ENCODE results near the gene DLGAP1. TPM values are rescaled to one million over a fixed set of nuclear protein-coding genes. Genes with fewer than 3 reads are reported as not detected.

Gene DLGAP1
- total and polyA plus RNA-seq, 2 donors (not counting 1 experiment from before 2014, with no cell fraction given): 0.07 to 0.61 TPM

GRCh38 chr18:3935305-3935704, 519.8 kb downstream of the DLGAP1 start:
- Mint-ChIP-seq H3K27me3 (no peaks in the 10 kb centered on the region), H3K27ac (no peak overlapping the region), H3K4me3 (no peak overlapping the region), H3K9me3 (ENCODE audit: insufficient read depth) (no peaks in the 10 kb centered on the region), H3K4me1 (no peaks in the 10 kb centered on the region)
- POLR2A ChIA-PET: no interaction called here
- no peak overlapping the region for H3K4me3 ChIP-seq (ENCODE audit: control extremely low read depth in 1 of 5, extremely low read depth in 1 of 5, insufficient read depth in 1 of 5, low read depth in 2 of 5, low read length in 4 of 5)
- CTCF ChIA-PET: no interaction called here
- no peak overlapping the region for H3K4me2 ChIP-seq (replicated peaks; ENCODE audit: low read depth, low read length, poor library complexity, severe bottlenecking)
- H3K9me3 ChIP-seq (ENCODE audit: control extremely low read depth in 1 of 3, control insufficient read depth in 2 of 3, insufficient read depth in 1 of 3, low read length in 2 of 3): no peaks in the 10 kb centered on the region
- H3K9ac ChIP-seq (ENCODE audit: low read length): no peak overlapping the region
- no peaks in the 10 kb centered on the region for H3K79me2 ChIP-seq (ENCODE audit: control insufficient read depth, insufficient read depth, low read length)
- no peak overlapping the region for H2AFZ ChIP-seq (ENCODE audit: insufficient read depth, low read depth, low read length, poor library complexity, severe bottlenecking)
- 80% methylated on average over 1 of the region's 1 CpG for WGBS (ENCODE audit: insufficient coverage)
- TF ChIP-seq EZH2 (IDR thresholded peaks at IDR 0.05; ENCODE audit: borderline replicate concordance, insufficient read depth, low read depth, low read length, poor library complexity, severe bottlenecking) (no peak), CTCF (IDR thresholded peaks at IDR 0.05) (no peak)
- H4K20me1 ChIP-seq (ENCODE audit: control insufficient read depth, insufficient read depth, low read length, poor library complexity, severe bottlenecking): no peaks in the 10 kb centered on the region
- H3K4me1 ChIP-seq (ENCODE audit: control insufficient read depth in 2 of 2, insufficient read depth in 2 of 2, low read length in 2 of 2): no peaks in the 10 kb centered on the region
- no peak overlapping the region for H3K27ac ChIP-seq (ENCODE audit: low read length in 2 of 2)
- no peaks in the 10 kb centered on the region for H3K36me3 ChIP-seq (replicated peaks in 1 of 2; ENCODE audit: control extremely low read depth in 1 of 2, control insufficient read depth in 1 of 2, extremely low read depth in 1 of 2, insufficient read depth in 2 of 2, low read length in 1 of 2)
- intact Hi-C loops (cut with micrococcal nuclease): no loop called here
- no peak for ATAC-seq (ENCODE audit: low read depth)
- no peaks in the 10 kb centered on the region for H3K27me3 ChIP-seq (replicated peaks in 1 of 4; ENCODE audit: control extremely low read depth in 1 of 4, control insufficient read depth in 3 of 4, insufficient read depth in 4 of 4, low read length in 3 of 4)
- no peak for DNase-seq

- no peak overlapping the region for H3K4me2 ChIP-seq (replicated peaks; ENCODE audit: low read depth, low read length, poor library complexity, severe bottlenecking)
- H3K4me1 ChIP-seq (ENCODE audit: control insufficient read depth in 2 of 2, insufficient read depth in 2 of 2, low read length in 2 of 2): no peaks in the 10 kb centered on the region
- WGBS (ENCODE audit: insufficient coverage): 90% methylated on average over 1 of the region's 4 CpGs
Observed at GRCh38 chr18:3932276-3932675, 522.8 kb downstream of the DLGAP1 start.

More at GRCh38 chr18:3932276-3932675, 522.8 kb downstream of the DLGAP1 start:
- no peaks in the 10 kb centered on the region for H3K27me3 ChIP-seq (replicated peaks in 1 of 4; ENCODE audit: control extremely low read depth in 1 of 4, control insufficient read depth in 3 of 4, insufficient read depth in 4 of 4, low read length in 3 of 4)
- no peaks in the 10 kb centered on the region for H3K79me2 ChIP-seq (ENCODE audit: control insufficient read depth, insufficient read depth, low read length)
- ChIA-PET CTCF (no interaction called here), POLR2A (no interaction called here)
- H3K36me3 ChIP-seq (replicated peaks in 1 of 2; ENCODE audit: control extremely low read depth in 1 of 2, control insufficient read depth in 1 of 2, extremely low read depth in 1 of 2, insufficient read depth in 2 of 2, low read length in 1 of 2): no peaks in the 10 kb centered on the region
- H3K27me3 Mint-ChIP-seq: no peaks in the 10 kb centered on the region
- no peaks in the 10 kb centered on the region for H4K20me1 ChIP-seq (ENCODE audit: control insufficient read depth, insufficient read depth, low read length, poor library complexity, severe bottlenecking)
- DNase-seq (no peak), ATAC-seq (ENCODE audit: low read depth) (no peak)
- no peak overlapping the region for H3K4me3 ChIP-seq (ENCODE audit: control extremely low read depth in 1 of 5, extremely low read depth in 1 of 5, insufficient read depth in 1 of 5, low read depth in 2 of 5, low read length in 4 of 5)
- no peaks in the 10 kb centered on the region for H3K9me3 Mint-ChIP-seq (ENCODE audit: insufficient read depth)
- TF ChIP-seq EZH2 (IDR thresholded peaks at IDR 0.05; ENCODE audit: borderline replicate concordance, insufficient read depth, low read depth, low read length, poor library complexity, severe bottlenecking) (no peak), CTCF (IDR thresholded peaks at IDR 0.05) (no peak)
- H2AFZ ChIP-seq (ENCODE audit: insufficient read depth, low read depth, low read length, poor library complexity, severe bottlenecking): no peak overlapping the region
- H3K27ac ChIP-seq (ENCODE audit: low read length in 2 of 2): no peak overlapping the region
- H3K27ac Mint-ChIP-seq: no peak overlapping the region
- no peaks in the 10 kb centered on the region for H3K4me1 Mint-ChIP-seq
- no peak overlapping the region for H3K9ac ChIP-seq (ENCODE audit: low read length)
- H3K9me3 ChIP-seq (ENCODE audit: control extremely low read depth in 1 of 3, control insufficient read depth in 2 of 3, insufficient read depth in 1 of 3, low read length in 2 of 3): no peaks in the 10 kb centered on the region
- intact Hi-C loops (cut with micrococcal nuclease): no loop called here
- no peak overlapping the region for H3K4me3 Mint-ChIP-seq
